Amniotic stem cell (primary cell): Measurements from ENCODE around the gene PPARG.

Source experiments
- DNase-seq: peaks from one replicate; lab custom pipeline; 2025; lab: John Stamatoyannopoulos, UW

The PPARG gene

GRCh38 chr3:12345141-12345561 is 56.3 kb downstream of the PPARG start:
- DNase-seq = no peak

GRCh38 chr3:12345584-12346494 is 57.0 kb downstream of the PPARG start:
- no peak for DNase-seq

DNA sequence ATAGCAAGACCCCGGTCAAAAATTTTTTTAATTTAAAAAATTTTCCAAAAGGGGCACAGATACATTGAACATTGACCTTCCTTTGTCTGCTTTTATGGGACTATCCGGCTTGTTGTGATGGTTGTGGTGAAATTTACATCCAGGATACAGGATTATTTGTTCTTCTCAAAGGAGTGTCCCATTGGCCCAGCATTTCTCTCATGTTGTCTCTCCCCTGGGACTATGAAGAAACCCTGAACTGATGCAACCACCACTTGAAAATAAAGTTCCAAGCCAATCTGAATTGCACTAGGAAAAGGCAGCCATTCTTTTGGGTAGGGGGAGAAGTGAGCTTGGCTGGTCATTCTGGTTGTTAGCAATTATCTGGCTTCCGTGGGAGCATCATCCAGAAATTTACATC is 58.4 kb downstream of the PPARG start:
- DNase-seq = no peak

DNA sequence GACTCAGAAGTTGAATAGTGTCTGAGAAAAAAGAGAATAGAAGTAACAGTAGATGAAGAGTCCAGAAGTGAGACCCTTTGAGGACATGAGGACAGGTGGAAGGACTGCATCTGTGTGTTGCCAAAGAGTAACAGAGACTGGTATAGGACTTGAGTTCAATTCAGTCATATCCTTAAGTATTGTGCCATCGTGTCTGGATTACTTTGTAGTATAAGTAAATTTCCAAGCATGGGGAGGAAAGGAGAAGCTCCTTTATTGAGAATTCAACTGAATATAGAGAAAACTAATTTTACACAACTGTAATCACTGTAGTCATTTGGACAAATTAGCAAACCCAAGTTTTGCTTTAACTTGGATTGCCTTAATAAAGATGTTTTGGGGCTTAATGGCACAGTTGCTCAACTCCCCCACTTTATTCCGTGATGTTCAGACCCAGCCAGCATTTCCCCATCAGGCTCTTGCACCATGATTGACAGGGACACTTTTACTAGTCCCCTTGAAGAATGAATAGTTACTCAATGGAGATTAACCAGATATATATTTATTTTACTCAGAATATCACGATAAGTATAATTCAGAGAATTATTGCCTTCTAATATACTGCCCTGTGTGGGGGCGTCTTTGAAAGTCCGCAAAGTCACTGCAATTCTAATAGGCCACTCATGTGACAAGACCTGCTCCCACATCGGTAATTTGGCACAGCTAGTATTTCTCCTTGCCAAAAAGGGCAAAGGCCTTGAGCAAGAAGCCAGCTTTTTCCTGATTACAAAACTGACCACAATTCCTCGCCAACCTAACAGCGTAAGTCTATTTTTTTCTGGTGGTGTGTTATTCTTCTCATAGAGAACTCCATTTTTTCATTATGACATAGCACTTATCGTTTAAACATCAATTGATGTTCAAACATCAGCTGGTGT is 61.3 kb downstream of the PPARG start:
- DNase-seq = no peak

DNA sequence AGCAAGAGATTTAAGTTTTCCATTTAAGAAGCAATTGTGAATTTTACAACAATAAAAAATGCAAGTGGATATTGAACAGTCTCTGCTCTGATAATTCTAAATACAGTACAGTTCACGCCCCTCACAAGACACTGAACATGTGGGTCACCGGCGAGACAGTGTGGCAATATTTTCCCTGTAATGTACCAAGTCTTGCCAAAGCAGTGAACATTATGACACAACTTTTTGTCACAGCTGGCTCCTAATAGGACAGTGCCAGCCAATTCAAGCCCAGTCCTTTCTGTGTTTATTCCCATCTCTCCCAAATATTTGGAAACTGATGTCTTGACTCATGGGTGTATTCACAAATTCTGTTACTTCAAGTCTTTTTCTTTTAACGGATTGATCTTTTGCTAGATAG is 62.3 kb downstream of the PPARG start:
- no peak for DNase-seq

DNA sequence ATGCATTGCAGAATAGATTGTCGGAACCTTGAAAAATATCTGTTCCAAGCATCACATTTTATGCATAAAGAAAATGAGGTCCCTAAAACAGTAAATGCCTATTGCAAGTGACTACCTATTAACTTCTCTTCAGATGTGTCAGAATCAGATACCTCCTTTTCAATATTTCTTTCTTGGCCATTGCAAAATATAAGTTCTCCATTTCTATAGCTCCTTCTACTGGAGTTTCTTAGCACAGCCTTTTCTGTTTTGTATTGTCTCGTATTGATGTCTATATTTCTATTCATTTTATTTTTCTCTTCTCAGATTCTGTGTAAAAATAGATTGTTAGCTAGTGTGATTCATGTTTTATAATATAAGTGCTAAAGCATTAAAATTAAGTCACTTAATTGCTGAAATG is 63.4 kb downstream of the PPARG start:
- no peak for DNase-seq

- DNase-seq = no peak
Observed at GRCh38 chr3:12352755-12353154, 63.9 kb downstream of the PPARG start.

- no peak for DNase-seq
Observed at GRCh38 chr3:12353796-12354525, 65.1 kb downstream of the PPARG start.

GRCh38 chr3:12356175-12356574 is 67.3 kb downstream of the PPARG start:
- DNase-seq = no peak

DNA sequence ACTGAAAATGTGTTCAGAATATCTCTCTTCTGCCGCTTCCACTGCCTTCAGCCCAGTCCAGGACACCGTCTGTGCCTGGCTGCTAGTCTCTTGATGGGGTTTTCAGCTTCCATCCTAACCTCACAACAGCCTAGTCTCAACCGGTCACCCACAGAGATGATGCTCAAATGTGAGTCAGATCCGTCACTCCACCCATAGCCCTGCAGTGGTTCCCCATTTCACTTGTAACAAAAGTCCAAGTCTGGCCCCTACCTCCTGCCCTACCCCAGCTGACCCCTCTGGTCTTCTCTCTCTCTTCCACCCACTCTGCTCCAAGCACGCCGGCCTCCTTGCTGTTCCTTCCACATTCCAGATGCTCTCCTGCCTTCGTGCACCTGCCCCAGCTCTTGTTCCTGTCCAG is 68.1 kb downstream of the PPARG start:
- DNase-seq = no peak

- DNase-seq = no peak
Observed at GRCh38 chr3:12357456-12357855, 68.6 kb downstream of the PPARG start.

- DNase-seq = no peak
Observed at GRCh38 chr3:12363397-12364195, 74.7 kb downstream of the PPARG start.

GRCh38 chr3:12367346-12367745 is 78.5 kb downstream of the PPARG start:
- no peak for DNase-seq

DNA sequence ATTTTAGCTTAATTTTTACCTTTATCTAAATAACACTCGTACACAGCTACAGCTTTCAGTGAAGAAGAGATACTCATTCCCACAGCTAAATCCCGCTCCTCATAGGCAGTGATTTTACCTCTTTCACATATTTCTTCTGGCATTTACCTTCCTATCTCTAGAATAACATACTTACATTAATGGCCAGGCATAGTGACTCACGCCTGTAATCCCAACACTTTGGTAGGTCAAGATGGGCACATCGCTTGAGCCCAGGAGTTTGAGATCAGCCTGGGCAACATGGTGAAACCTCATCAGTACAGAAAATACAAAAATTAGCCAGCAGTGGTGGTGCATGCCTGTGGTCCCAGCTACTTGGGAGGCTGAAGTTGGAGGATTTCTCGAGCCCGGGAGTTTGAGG is 80.2 kb downstream of the PPARG start:
- DNase-seq = no peak

DNA sequence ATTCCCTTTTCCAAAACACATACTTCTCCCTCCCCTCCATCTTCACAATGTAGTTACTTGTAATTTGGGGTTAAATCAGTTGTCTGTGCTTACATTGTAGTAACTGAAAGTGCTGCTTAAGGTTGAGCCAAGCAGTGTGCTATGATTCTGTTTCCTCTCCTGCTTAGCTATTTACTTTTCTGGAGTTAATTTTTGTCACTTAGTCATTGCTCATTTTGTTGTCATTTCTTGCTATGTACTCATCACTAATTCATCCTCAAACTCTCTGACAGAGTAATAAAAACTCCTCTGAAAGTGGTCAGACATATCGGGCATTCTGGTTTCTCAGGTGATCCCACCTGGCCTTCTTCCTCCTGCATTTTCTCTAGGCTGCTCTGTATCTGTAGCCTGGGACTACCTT is 80.7 kb downstream of the PPARG start:
- DNase-seq = no peak

DNA sequence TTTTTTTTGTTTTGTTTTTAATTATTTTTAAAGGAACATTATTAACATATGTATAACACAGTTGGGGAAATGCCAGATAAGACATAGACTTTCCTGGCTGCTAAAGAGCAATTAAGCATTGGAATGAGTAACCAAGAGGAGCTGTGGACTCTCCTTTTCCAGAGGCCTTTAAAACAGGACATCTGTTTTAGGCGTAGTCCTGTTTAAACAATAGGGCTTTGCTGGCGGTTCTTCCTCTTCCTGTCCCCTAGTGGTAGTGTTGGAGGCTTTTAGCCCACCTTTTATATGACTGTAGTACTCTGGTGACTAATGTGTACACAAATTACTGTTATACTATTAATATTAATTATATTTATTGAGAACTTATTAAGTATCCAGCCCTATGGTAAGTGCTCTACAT is 81.9 kb downstream of the PPARG start:
- no peak for DNase-seq

GRCh38 chr3:12371525-12372140 is 82.8 kb downstream of the PPARG start:
- DNase-seq = no peak

DNA sequence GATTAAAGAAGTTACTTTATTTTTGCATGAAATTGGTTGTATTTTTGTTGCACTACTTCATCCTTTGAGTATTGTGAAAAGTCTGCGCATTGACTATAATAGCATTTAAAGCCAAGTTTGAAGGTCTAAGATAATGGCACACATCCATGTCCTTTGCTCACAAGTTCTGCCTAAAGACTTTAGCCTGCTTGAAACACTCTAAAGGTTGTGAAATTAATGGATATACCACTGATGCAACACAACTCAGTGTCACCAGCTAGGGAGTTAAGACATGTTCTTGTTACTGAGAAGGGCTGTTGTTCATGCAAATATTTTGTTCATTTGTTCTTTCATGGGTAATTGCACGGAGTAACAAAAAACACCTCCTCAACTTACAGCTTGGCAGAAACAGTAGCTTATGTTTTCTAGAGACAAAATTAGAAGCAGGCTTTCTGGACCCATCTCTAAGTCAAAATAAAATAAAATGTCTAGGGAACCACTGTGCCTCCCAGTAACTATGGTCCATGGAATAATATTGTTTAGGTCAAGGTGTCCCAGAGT is 83.9 kb downstream of the PPARG start:
- DNase-seq = no peak

DNA sequence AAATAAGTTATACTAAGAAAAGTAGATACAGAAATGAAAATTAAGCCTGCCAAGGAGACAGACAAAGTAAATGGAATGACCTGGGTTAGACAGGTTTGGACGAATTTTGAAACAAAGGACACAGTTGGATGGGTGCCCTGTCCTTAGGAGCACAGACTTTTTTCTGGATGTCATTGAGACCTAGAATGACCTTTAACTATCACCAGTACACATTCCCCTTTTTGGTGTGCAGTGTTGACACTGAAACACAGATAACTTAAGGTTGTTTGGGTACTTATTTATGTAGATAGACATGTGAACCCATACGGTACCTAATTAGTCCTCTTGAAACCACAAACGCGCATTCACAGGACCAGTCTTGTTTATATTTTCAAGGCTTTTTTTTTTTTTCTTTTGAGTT is 86.7 kb downstream of the PPARG start:
- no peak for DNase-seq

- DNase-seq = no peak
Observed at GRCh38 chr3:12379640-12380429, 91.0 kb downstream of the PPARG start.
